ENCODE measurements around the gene MYO9A. TPM values are rescaled to one million over a fixed set of nuclear protein-coding genes. Genes with fewer than 3 reads are reported as not detected.

MYO9A gene
- total and polyA plus RNA-seq, 2 experiments from 2014 or later = 13.1 to 42.8 TPM

DNA sequence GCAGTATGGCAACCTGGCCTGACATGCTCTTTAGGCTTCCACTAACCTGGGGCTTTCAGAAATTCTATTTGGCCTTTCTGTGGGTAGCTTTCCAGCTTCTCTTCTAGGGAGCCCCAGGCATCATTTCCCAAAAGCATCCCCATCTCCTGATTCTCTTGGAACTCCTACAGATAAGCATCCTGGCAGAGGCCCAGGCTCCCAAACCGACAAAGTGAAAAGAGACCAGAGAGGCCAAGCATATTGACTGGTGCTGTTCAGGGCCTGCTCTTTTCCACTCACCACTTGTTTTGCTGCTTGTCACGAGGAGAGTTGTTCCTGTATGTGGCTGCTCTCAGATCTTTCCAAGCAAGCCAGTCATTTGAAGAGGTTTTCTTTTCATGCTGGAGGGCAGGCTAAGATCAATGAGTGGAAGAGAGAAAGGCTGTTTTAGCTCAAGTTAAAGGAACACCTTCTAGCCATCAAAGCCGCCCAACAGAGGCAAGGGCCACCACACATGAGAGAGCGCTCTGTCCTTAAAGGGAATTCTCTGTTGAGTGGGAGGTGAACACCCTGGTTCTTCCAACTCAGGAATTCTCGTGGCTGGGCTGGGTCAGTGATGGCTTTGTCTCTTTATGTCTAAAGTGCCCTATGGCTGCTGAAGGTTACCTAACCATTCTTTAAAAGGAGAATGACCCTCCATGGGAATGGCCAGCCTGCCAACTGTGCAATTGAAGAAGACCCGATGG lies 338.7 kb downstream of the MYO9A start:
- 95% methylated on average over 6 of the region's 6 CpGs for WGBS (ENCODE audit: low lambda C conversion rate, missing lambda C conversion rate)
- H3K4me2 ChIP-seq = no peak overlapping the region
- TF ChIP-seq EZH2 (IDR thresholded peaks at IDR 0.05; ENCODE audit: borderline replicate concordance) (no peak), EZH2phosphoT487 (IDR thresholded peaks at IDR 0.05; ENCODE audit: low read depth, severe bottlenecking, unreplicated experiment) (no peak)
- H3K27me3 ChIP-seq = no peaks in the 10 kb centered on the region
- no peak overlapping the region for H3K27ac ChIP-seq
- H3K79me2 ChIP-seq = no peaks in the 10 kb centered on the region
- H3K36me3 ChIP-seq (replicated peaks; ENCODE audit: insufficient read depth, low read depth) = no peaks in the 10 kb centered on the region
- no peaks in the 10 kb centered on the region for H3K9me2 ChIP-seq (replicated peaks; ENCODE audit: insufficient read depth)
- H3K4me3 ChIP-seq = no peak overlapping the region
- no peaks in the 10 kb centered on the region for H3K4me1 ChIP-seq (ENCODE audit: insufficient read depth)
- H2AFZ ChIP-seq = no peak overlapping the region
- DNase-seq (ENCODE audit: low spot score) = no peak
- H4K20me1 ChIP-seq (ENCODE audit: insufficient read depth, poor library complexity, severe bottlenecking) = no peaks in the 10 kb centered on the region
- no peaks in the 10 kb centered on the region for H3K9me3 ChIP-seq (ENCODE audit: low read depth)

DNA sequence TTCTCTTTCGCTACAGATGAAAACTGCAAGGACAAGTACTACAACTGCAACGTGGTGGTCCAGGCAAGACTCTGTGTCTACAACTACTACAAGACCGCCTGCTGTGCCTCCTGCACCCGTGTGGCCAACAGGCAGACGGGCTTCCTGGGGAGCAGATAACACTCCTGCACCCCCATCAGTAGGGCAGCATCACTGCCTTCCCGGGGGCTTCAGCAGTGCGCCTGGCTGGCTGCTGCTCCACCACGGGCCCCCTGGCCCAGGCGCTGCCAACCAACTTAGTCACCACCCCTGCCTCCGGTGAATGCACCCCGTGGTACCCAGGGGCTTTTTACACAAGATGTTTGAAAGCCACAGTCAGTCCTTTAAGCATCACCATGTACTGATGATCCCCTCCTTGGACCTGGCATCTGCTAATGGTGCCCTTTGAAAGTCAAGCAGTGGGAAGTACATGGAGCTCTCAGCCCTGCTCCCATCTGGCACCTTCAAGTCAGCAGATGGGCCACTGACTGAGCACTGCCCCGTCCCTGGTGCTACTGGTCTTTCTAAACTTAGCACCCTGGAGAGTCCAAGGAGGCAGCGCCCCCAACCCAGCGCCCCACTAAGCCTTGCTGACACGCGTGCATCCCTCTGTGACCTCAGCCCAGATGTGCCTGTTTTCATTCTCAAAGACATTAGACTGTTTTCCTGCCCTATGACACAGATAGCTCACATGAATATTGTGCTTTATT lies 340.6 kb downstream of the MYO9A start:
- Histone ChIP-seq H3K79me2 (no peaks in the 10 kb centered on the region), H3K27ac (no peak overlapping the region), H3K4me3 (no peak overlapping the region), H3K9me3 (ENCODE audit: low read depth) (no peaks in the 10 kb centered on the region), H3K27me3 (no peaks in the 10 kb centered on the region), H3K4me1 (ENCODE audit: insufficient read depth) (no peaks in the 10 kb centered on the region), H4K20me1 (ENCODE audit: insufficient read depth, poor library complexity, severe bottlenecking) (no peaks in the 10 kb centered on the region), H2AFZ (no peak overlapping the region), H3K9me2 (replicated peaks; ENCODE audit: insufficient read depth) (no peaks in the 10 kb centered on the region), H3K36me3 (replicated peaks; ENCODE audit: insufficient read depth, low read depth) (no peaks in the 10 kb centered on the region), H3K4me2 (no peak overlapping the region)
- DNase-seq (ENCODE audit: low spot score) = no peak
- TF ChIP-seq, protein P1, sequence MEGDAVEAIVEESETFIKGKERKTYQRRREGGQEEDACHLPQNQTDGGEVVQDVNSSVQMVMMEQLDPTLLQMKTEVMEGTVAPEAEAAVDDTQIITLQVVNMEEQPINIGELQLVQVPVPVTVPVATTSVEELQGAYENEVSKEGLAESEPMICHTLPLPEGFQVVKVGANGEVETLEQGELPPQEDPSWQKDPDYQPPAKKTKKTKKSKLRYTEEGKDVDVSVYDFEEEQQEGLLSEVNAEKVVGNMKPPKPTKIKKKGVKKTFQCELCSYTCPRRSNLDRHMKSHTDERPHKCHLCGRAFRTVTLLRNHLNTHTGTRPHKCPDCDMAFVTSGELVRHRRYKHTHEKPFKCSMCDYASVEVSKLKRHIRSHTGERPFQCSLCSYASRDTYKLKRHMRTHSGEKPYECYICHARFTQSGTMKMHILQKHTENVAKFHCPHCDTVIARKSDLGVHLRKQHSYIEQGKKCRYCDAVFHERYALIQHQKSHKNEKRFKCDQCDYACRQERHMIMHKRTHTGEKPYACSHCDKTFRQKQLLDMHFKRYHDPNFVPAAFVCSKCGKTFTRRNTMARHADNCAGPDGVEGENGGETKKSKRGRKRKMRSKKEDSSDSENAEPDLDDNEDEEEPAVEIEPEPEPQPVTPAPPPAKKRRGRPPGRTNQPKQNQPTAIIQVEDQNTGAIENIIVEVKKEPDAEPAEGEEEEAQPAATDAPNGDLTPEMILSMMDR (IDR thresholded peaks at IDR 0.05; ENCODE audit: poor library complexity) = no peak
- TF ChIP-seq EZH2phosphoT487 (IDR thresholded peaks at IDR 0.05; ENCODE audit: low read depth, severe bottlenecking, unreplicated experiment) = no peak
- TF ChIP-seq EZH2 (IDR thresholded peaks at IDR 0.05; ENCODE audit: borderline replicate concordance) = no peak
- WGBS (ENCODE audit: low lambda C conversion rate, missing lambda C conversion rate) = 87% methylated on average over 16 of the region's 16 CpGs

DNA sequence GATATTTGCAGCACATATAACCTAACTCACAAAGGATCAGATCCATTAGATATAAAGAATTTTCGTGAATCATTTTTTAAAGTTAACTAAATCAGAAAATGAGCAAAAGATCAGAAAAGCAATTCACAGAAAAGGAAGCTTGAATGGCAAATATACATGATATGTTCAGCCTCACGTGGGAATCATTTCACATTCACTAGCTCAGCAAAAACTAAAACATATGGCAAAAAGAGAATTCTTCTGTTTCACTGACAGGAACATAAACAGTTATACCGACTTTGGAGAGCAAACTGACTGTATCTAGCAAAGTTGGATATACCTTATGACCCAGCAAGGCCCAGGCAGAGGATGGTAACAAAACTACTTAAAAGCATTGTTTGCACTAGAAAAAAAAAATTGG lies 341.6 kb downstream of the MYO9A start:
- H3K9me2 ChIP-seq (replicated peaks; ENCODE audit: insufficient read depth) = no peaks in the 10 kb centered on the region
- H3K4me2 ChIP-seq = no peak overlapping the region
- no peak for DNase-seq (ENCODE audit: low spot score)
- no peaks in the 10 kb centered on the region for H4K20me1 ChIP-seq (ENCODE audit: insufficient read depth, poor library complexity, severe bottlenecking)
- H3K4me3 ChIP-seq = no peak overlapping the region
- no peak overlapping the region for H2AFZ ChIP-seq
- no peaks in the 10 kb centered on the region for H3K4me1 ChIP-seq (ENCODE audit: insufficient read depth)
- 59% methylated on average over 3 of the region's 3 CpGs for WGBS (ENCODE audit: low lambda C conversion rate, missing lambda C conversion rate)
- no peaks in the 10 kb centered on the region for H3K27me3 ChIP-seq
- no peaks in the 10 kb centered on the region for H3K36me3 ChIP-seq (replicated peaks; ENCODE audit: insufficient read depth, low read depth)
- TF ChIP-seq EZH2 (IDR thresholded peaks at IDR 0.05; ENCODE audit: borderline replicate concordance) (no peak), EZH2phosphoT487 (IDR thresholded peaks at IDR 0.05; ENCODE audit: low read depth, severe bottlenecking, unreplicated experiment) (no peak)
- TF ChIP-seq, protein P1 (IDR thresholded peaks at IDR 0.05; ENCODE audit: poor library complexity) = no peak
- H3K9me3 ChIP-seq (ENCODE audit: low read depth) = no peaks in the 10 kb centered on the region
- no peak overlapping the region for H3K27ac ChIP-seq
- H3K79me2 ChIP-seq = no peaks in the 10 kb centered on the region

DNA sequence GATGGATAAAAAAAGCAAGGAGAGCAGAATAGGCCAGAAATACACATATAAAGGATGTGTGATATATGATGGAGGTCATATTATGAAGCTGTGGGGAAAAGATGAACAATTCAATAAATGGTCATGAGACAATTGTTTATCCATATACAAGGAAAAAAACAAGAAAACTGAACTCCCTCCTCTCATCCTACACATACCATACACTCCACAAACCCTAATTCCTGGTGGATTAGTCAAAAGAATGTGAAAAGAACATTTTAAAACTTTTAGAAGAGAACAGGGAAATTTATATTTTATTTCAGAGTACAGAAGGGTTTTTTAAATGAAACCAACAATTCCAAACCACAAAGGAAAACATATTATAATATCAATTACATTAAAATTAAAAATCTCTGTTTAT lies 342.1 kb downstream of the MYO9A start:
- Histone ChIP-seq H3K9me3 (ENCODE audit: low read depth) (no peaks in the 10 kb centered on the region), H3K36me3 (replicated peaks; ENCODE audit: insufficient read depth, low read depth) (no peaks in the 10 kb centered on the region), H3K4me3 (no peak overlapping the region), H3K27me3 (no peaks in the 10 kb centered on the region), H2AFZ (no peak overlapping the region), H3K27ac (no peak overlapping the region), H3K4me1 (ENCODE audit: insufficient read depth) (no peaks in the 10 kb centered on the region), H3K9me2 (replicated peaks; ENCODE audit: insufficient read depth) (no peaks in the 10 kb centered on the region), H4K20me1 (ENCODE audit: insufficient read depth, poor library complexity, severe bottlenecking) (no peaks in the 10 kb centered on the region), H3K4me2 (no peak overlapping the region), H3K79me2 (no peaks in the 10 kb centered on the region)
- no peak for TF ChIP-seq EZH2phosphoT487 (IDR thresholded peaks at IDR 0.05; ENCODE audit: low read depth, severe bottlenecking, unreplicated experiment)
- TF ChIP-seq, protein P1 (IDR thresholded peaks at IDR 0.05; ENCODE audit: poor library complexity) = no peak
- no peak for TF ChIP-seq EZH2 (IDR thresholded peaks at IDR 0.05; ENCODE audit: borderline replicate concordance)
- DNase-seq (ENCODE audit: low spot score) = no peak

All from hepatocyte (in vitro differentiated cells).